GM12873 (cell line): ENCODE measurements around the gene COL8A2.

Experiments used
- CTCF ChIP-seq: IDR thresholded peaks from 2 replicates; pipeline ENCODE4 v1.5.1; 2012; ENCODE audit warnings: low read depth, mild to moderate bottlenecking, moderate library complexity, low read length, control low read depth; ENCODE audit not compliant: insufficient read depth; ENCODE audit errors: missing control alignments

Gene COL8A2

GRCh38 chr1:36125129-36125991 lies at the start of gene COL8A2:
Gene COL8A2, minus strand, starts transcription at chr1:36125222. Its CDS starts 24,980 bp downstream, at chr1:36100242.
- no peak for TF ChIP-seq CTCF

- no peak for TF ChIP-seq CTCF
Measured at GRCh38 chr1:36174713-36175112, 49.7 kb upstream of the COL8A2 start.

- TF ChIP-seq CTCF: no peak
Measured at GRCh38 chr1:36172983-36173382, 48.0 kb upstream of the COL8A2 start.

GRCh38 chr1:36172017-36172747 lies 47.2 kb upstream of the COL8A2 start:
- TF ChIP-seq CTCF: no peak

GRCh38 chr1:36170643-36171412 lies 45.8 kb upstream of the COL8A2 start:
- no peak for TF ChIP-seq CTCF

GRCh38 chr1:36168514-36168913 lies 43.5 kb upstream of the COL8A2 start:
- TF ChIP-seq CTCF: no peak
